ENCODE measurements around the gene CCDC138. TPM values are rescaled to one million over a fixed set of nuclear protein-coding genes. Genes with fewer than 3 reads are reported as not detected.

Gene CCDC138
- total RNA-seq, 2 donors from 2014 or later = 29.7 to 30.2 TPM

GRCh38 chr2:108920686-108921085 lies 134.1 kb downstream of the CCDC138 start:
- Histone ChIP-seq H3K27ac (ENCODE audit: low read depth, low read length) (no peak overlapping the region), H3K36me3 (ENCODE audit: control insufficient read depth, insufficient read depth, low read length) (no peaks in the 10 kb centered on the region), H3K9ac (ENCODE audit: extremely low read depth, low read length, poor library complexity, severe bottlenecking) (no peak overlapping the region), H3K4me3 (ENCODE audit: low read length) (no peak overlapping the region), H3K4me1 (ENCODE audit: control insufficient read depth, insufficient read depth, low read length) (no peaks in the 10 kb centered on the region), H3K9me3 (ENCODE audit: control insufficient read depth, low read length) (no peaks in the 10 kb centered on the region), H3K27me3 (ENCODE audit: control insufficient read depth, insufficient read depth, low read length, poor library complexity, severe bottlenecking) (no peaks in the 10 kb centered on the region)
- no peaks in the 10 kb centered on the region for H3K27me3 Mint-ChIP-seq (ENCODE audit: insufficient read depth)
- TF ChIP-seq CTCF (conservative IDR thresholded peaks at IDR 0.05) = no peak
- no peak overlapping the region for H3K4me3 Mint-ChIP-seq
- DNase-seq = no peak
- 86 to 92% methylated on average over 2 to 7 of the region's 7 CpGs for WGBS, 2 experiments (ENCODE audit: insufficient coverage in 1 of 2, insufficient read length in 1 of 2)
- no peaks in the 10 kb centered on the region for H3K36me3 Mint-ChIP-seq (ENCODE audit: low read depth)
- H3K27ac Mint-ChIP-seq = no peak overlapping the region
- H3K9me3 Mint-ChIP-seq = no peaks in the 10 kb centered on the region
- no peaks in the 10 kb centered on the region for H3K4me1 Mint-ChIP-seq

GRCh38 chr2:108921096-108922030 lies 134.8 kb downstream of the CCDC138 start:
- peak; percentile 35 for DNase-seq
- H3K27ac Mint-ChIP-seq = no peak overlapping the region
- TF ChIP-seq CTCF (conservative IDR thresholded peaks at IDR 0.05) = no peak

GRCh38 chr2:108922141-108922915 lies 135.8 kb downstream of the CCDC138 start:
- H3K36me3 Mint-ChIP-seq (ENCODE audit: low read depth) = no peaks in the 10 kb centered on the region
- no peaks in the 10 kb centered on the region for H3K9me3 Mint-ChIP-seq
- Histone ChIP-seq H3K9ac (ENCODE audit: extremely low read depth, low read length, poor library complexity, severe bottlenecking) (no peak overlapping the region), H3K27ac (ENCODE audit: low read depth, low read length) (no peak overlapping the region), H3K36me3 (ENCODE audit: control insufficient read depth, insufficient read depth, low read length) (no peaks in the 10 kb centered on the region), H3K4me3 (ENCODE audit: low read length) (no peak overlapping the region), H3K4me1 (ENCODE audit: control insufficient read depth, insufficient read depth, low read length) (no peaks in the 10 kb centered on the region), H3K27me3 (ENCODE audit: control insufficient read depth, insufficient read depth, low read length, poor library complexity, severe bottlenecking) (no peaks in the 10 kb centered on the region), H3K9me3 (ENCODE audit: control insufficient read depth, low read length) (no peaks in the 10 kb centered on the region)
- no peaks in the 10 kb centered on the region for H3K4me1 Mint-ChIP-seq
- no peak overlapping the region for H3K4me3 Mint-ChIP-seq
- WGBS, 2 experiments (ENCODE audit: insufficient coverage in 1 of 2, insufficient read length in 1 of 2) = 83 to 95% methylated on average over 2 to 10 of the region's 11 CpGs
- no peak overlapping the region for H3K27ac Mint-ChIP-seq
- H3K27me3 Mint-ChIP-seq (ENCODE audit: insufficient read depth) = no peaks in the 10 kb centered on the region
- TF ChIP-seq CTCF (conservative IDR thresholded peaks at IDR 0.05) = no peak
- peak; percentile 66 for DNase-seq

More at GRCh38 chr2:108921096-108922030, 134.8 kb downstream of the CCDC138 start:
- 86 to 89% methylated on average over 14 to 16 of the region's 16 CpGs for WGBS, 2 experiments (ENCODE audit: insufficient coverage in 1 of 2, insufficient read length in 1 of 2)
- Histone ChIP-seq H3K9me3 (ENCODE audit: control insufficient read depth, low read length) (no peaks in the 10 kb centered on the region), H3K9ac (ENCODE audit: extremely low read depth, low read length, poor library complexity, severe bottlenecking) (no peak overlapping the region), H3K27ac (ENCODE audit: low read depth, low read length) (no peak overlapping the region), H3K4me1 (ENCODE audit: control insufficient read depth, insufficient read depth, low read length) (no peaks in the 10 kb centered on the region), H3K4me3 (ENCODE audit: low read length) (no peak overlapping the region), H3K36me3 (ENCODE audit: control insufficient read depth, insufficient read depth, low read length) (no peaks in the 10 kb centered on the region), H3K27me3 (ENCODE audit: control insufficient read depth, insufficient read depth, low read length, poor library complexity, severe bottlenecking) (no peaks in the 10 kb centered on the region)
- Mint-ChIP-seq H3K27me3 (ENCODE audit: insufficient read depth) (no peaks in the 10 kb centered on the region), H3K9me3 (no peaks in the 10 kb centered on the region), H3K4me1 (no peaks in the 10 kb centered on the region), H3K4me3 (no peak overlapping the region), H3K36me3 (ENCODE audit: low read depth) (no peaks in the 10 kb centered on the region)
